WTC11 (cell line): ENCODE data around the gene EDDM3A. TPM values are rescaled to one million over a fixed set of nuclear protein-coding genes. Genes with fewer than 3 reads are reported as not detected.

ENCODE experiments used
- ATAC-seq: fragments of 200-7000 bp; cut with Tn5 transposase; 2 replicates; pipeline ENCODE4 v1.10.0; 2021; ENCODE audit warnings: mild to moderate bottlenecking, moderate library complexity
- CTCF ChIA-PET: fragments of 300-600 bp; sonication (Branson Sonifier 250); formaldehyde crosslinking; loops from one replicate; lab custom pipeline; 2021; ENCODE audit warnings: antibody characterized with exemption; lab: Charles Lee
- POLR2A ChIA-PET: fragments of 350-600 bp; sonication (Branson Sonifier 250); formaldehyde crosslinking; loops from one replicate; lab custom pipeline; 2021; ENCODE audit warnings: antibody characterized with exemption; lab: Charles Lee
- DNase-seq: peaks from one replicate; pipeline ENCODE4 v3.0.0; 2021; ENCODE audit warnings: low spot score
- H3K27ac Mint-ChIP-seq: 2 replicates; pipeline ENCODE4 v1.8.0; 2021; ENCODE audit warnings: mixed read lengths
- H3K27me3 Mint-ChIP-seq: 2 replicates; pipeline ENCODE4 v1.8.0; 2021; ENCODE audit warnings: low read depth, mild to moderate bottlenecking, moderate library complexity, mixed read lengths
- H3K36me3 Mint-ChIP-seq: 2 replicates; pipeline ENCODE4 v1.8.0; 2021; ENCODE audit warnings: mixed read lengths
- H3K4me1 Mint-ChIP-seq: 2 replicates; pipeline ENCODE4 v1.8.0; 2022; ENCODE audit warnings: mixed read lengths
- H3K4me3 Mint-ChIP-seq: 2 replicates; pipeline ENCODE4 v1.8.0; 2021; ENCODE audit warnings: mild to moderate bottlenecking, moderate library complexity, mixed read lengths
- H3K9me3 Mint-ChIP-seq: 2 replicates; pipeline ENCODE4 v1.8.0; 2021; ENCODE audit warnings: mixed read lengths
- ATF1 ChIP-seq: sonication (generic); formaldehyde crosslinking; IDR thresholded peaks from 2 replicates; pipeline ENCODE4 v1.8.1; 2023; ENCODE audit warnings: mild to moderate bottlenecking, moderate library complexity, missing genetic modification reagents
- E2F5 ChIP-seq: sonication (generic); formaldehyde crosslinking; IDR thresholded peaks from 2 replicates; pipeline ENCODE4 v1.8.1; 2022; ENCODE audit warnings: mild to moderate bottlenecking, moderate library complexity, missing genetic modification reagents
- ELF4 ChIP-seq: sonication (generic); formaldehyde crosslinking; IDR thresholded peaks from 2 replicates; pipeline ENCODE4 v1.8.1; 2022; ENCODE audit warnings: low read depth, mild to moderate bottlenecking, moderate library complexity, missing genetic modification reagents
- ETV6 ChIP-seq: sonication (generic); formaldehyde crosslinking; IDR thresholded peaks from 2 replicates; pipeline ENCODE4 v1.8.1; 2022; ENCODE audit warnings: mild to moderate bottlenecking, missing genetic modification reagents
- FOXJ3 ChIP-seq: sonication (generic); formaldehyde crosslinking; IDR thresholded peaks from 2 replicates; pipeline ENCODE4 v1.9.0; 2021; ENCODE audit warnings: missing genetic modification reagents, mild to moderate bottlenecking, borderline replicate concordance
- FOXP1 ChIP-seq: sonication (generic); formaldehyde crosslinking; IDR thresholded peaks from 2 replicates; pipeline ENCODE4 v1.8.0; 2022; ENCODE audit warnings: missing genetic modification reagents, mild to moderate bottlenecking, moderate library complexity, borderline replicate concordance
- FOXP4 ChIP-seq: sonication (generic); formaldehyde crosslinking; IDR thresholded peaks from 2 replicates; pipeline ENCODE4 v1.8.0; 2022; ENCODE audit warnings: mild to moderate bottlenecking, missing genetic modification reagents
- MXD4 ChIP-seq: fragments of 250-450 bp; sonication (Bioruptor Pico); IDR thresholded peaks from 2 replicates; pipeline ENCODE4 v1.8.0; 2021; ENCODE audit warnings: mild to moderate bottlenecking, moderate library complexity, borderline replicate concordance
- MYBL2 ChIP-seq: sonication (generic); formaldehyde crosslinking; IDR thresholded peaks from 2 replicates; pipeline ENCODE4 v1.8.1; 2023; ENCODE audit warnings: mild to moderate bottlenecking, moderate library complexity, missing genetic modification reagents
- NFATC4 ChIP-seq: fragments of 250-450 bp; sonication (Bioruptor Pico); IDR thresholded peaks from 2 replicates; pipeline ENCODE4 v1.9.0; 2021; ENCODE audit warnings: mild to moderate bottlenecking
- RELA ChIP-seq: sonication (generic); formaldehyde crosslinking; IDR thresholded peaks from 2 replicates; pipeline ENCODE4 v1.8.1; 2022; ENCODE audit warnings: missing genetic modification reagents, mild to moderate bottlenecking, borderline replicate concordance
- SOX15 ChIP-seq: fragments of 250-450 bp; sonication (Bioruptor Pico); IDR thresholded peaks from 2 replicates; pipeline ENCODE4 v1.9.0; 2021; ENCODE audit warnings: mild to moderate bottlenecking
- ZNF121 ChIP-seq: sonication (generic); formaldehyde crosslinking; IDR thresholded peaks from 2 replicates; pipeline ENCODE4 v1.8.0; 2023; ENCODE audit warnings: missing genetic modification reagents
- ZNF281 ChIP-seq: sonication (generic); formaldehyde crosslinking; IDR thresholded peaks from 2 replicates; pipeline ENCODE4 v1.8.0; 2023; ENCODE audit warnings: mild to moderate bottlenecking, missing genetic modification reagents
- ZNF416 ChIP-seq: fragments of 250-450 bp; sonication (Bioruptor Pico); IDR thresholded peaks from 2 replicates; pipeline ENCODE4 v1.9.0; 2021; ENCODE audit warnings: mild to moderate bottlenecking, inconsistent platforms
- total RNA-seq: library from RNA; stranded (reverse); gene quantifications from 3 replicates; pipeline ENCODE4 v1.2.3, GENCODE V29; 2021
- TF ChIP-seq, protein P1 (sequence below): fragments of 250-450 bp; sonication (Bioruptor Pico); IDR thresholded peaks from 2 replicates; pipeline ENCODE4 v1.9.0; 2021; ENCODE audit warnings: moderate library complexity, mild to moderate bottlenecking, inconsistent platforms, borderline replicate concordance
- TF ChIP-seq, protein P2 (sequence below): sonication (generic); formaldehyde crosslinking; conservative IDR thresholded peaks from 2 replicates; pipeline ENCODE4 v1.8.1; 2022; ENCODE audit warnings: mild to moderate bottlenecking, missing genetic modification reagents
- TF ChIP-seq, protein P3 (sequence below): fragments of 250-450 bp; sonication (Bioruptor Pico); IDR thresholded peaks from 2 replicates; pipeline ENCODE4 v1.9.0; 2021; ENCODE audit warnings: mild to moderate bottlenecking, borderline replicate concordance

EDDM3A gene
- total RNA-seq, 1 experiment from 2014 or later = 0.20 TPM

DNA sequence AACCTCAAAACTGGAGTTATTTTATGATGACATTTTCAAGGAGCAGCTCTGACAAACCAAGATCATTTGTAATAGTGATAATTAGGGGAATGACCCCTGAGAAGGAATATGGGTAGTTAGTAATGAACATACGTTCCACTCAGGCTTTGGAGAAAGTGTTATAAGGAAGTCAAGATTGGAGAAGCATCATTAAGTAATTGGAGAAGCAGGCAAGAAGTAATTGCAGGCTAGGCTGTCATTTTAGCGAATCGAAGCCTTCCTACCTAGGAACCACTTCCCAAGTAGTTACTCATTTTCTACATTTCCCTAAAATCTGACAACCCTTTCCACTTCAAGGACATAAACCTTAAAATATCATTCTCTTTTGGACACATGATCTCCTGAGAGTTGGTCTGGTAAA lies 23.7 kb downstream of the EDDM3A start (continued):
- no peak for TF ChIP-seq E2F5 (CRISPR knock-in tag)
- no peak for TF ChIP-seq MYBL2 (CRISPR knock-in tag)
- TF ChIP-seq FOXJ3 (CRISPR knock-in tag) = no peak
- TF ChIP-seq FOXP1 (CRISPR knock-in tag) = no peak
- TF ChIP-seq ZNF281 (CRISPR knock-in tag) = no peak
- TF ChIP-seq, protein P1, sequence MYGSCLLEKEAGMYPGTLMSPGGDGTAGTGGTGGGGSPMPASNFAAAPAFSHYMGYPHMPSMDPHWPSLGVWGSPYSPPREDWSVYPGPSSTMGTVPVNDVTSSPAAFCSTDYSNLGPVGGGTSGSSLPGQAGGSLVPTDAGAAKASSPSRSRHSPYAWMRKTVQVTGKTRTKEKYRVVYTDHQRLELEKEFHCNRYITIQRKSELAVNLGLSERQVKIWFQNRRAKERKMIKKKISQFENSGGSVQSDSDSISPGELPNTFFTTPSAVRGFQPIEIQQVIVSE (CRISPR knock-in tag) = no peak
- TF ChIP-seq ELF4 (CRISPR knock-in tag) = no peak

DNA sequence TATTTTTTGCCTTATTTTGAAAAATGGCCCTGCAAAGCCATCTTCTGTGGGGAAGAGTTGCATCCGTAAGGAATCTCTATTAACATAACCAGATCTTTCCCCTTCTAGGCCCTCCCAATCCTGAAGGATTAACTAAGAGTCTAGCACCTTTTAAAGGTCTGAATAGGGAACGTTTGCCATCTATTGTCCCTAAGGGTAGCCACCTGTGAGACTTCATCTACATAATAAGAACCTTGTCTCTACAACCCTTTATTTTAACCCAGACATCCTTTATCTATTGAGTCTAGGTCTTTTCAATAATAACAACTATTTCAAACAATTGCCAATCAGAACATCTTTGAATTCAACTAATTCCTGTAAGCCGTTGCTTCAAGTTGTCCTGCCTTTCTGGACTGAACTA lies 27.0 kb downstream of the EDDM3A start:
- no peak for DNase-seq
- POLR2A ChIA-PET = no interaction called here
- Mint-ChIP-seq H3K4me1 (peaks cover 66% of the 10 kb centered on the region), H3K27ac (0 out of 2 replicates have a peak overlapping the region, but pooled peaks have one; percentile 26), H3K27me3 (peaks cover 25% of the 10 kb centered on the region), H3K36me3 (no peaks in the 10 kb centered on the region; the same call in 1 of the 2 replicates), H3K4me3 (no peak overlapping the region), H3K9me3 (0 out of 2 replicates have a peak, but pooled peaks cover 5% of the 10 kb centered on the region)
- peak; percentile 58 for ATAC-seq
- CTCF ChIA-PET = interaction anchor here (1.5 kb wide), 1 partner anchor 198 kb away, joined by 3 read pairs; no protein-coding TSS in a partner anchor
- TF ChIP-seq ZNF121 (CRISPR knock-in tag) (no peak), ZNF416 (CRISPR knock-in tag) (no peak), FOXP1 (CRISPR knock-in tag) (no peak), RELA (CRISPR knock-in tag) (no peak), FOXP4 (CRISPR knock-in tag) (no peak), ATF1 (CRISPR knock-in tag) (no peak), ETV6 (CRISPR knock-in tag) (no peak), SOX15 (CRISPR knock-in tag) (no peak), NFATC4 (no peak), MXD4 (CRISPR knock-in tag) (no peak)
- TF ChIP-seq, protein P2, sequence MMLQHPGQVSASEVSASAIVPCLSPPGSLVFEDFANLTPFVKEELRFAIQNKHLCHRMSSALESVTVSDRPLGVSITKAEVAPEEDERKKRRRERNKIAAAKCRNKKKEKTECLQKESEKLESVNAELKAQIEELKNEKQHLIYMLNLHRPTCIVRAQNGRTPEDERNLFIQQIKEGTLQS (CRISPR knock-in tag) = no peak
- TF ChIP-seq, protein P3, sequence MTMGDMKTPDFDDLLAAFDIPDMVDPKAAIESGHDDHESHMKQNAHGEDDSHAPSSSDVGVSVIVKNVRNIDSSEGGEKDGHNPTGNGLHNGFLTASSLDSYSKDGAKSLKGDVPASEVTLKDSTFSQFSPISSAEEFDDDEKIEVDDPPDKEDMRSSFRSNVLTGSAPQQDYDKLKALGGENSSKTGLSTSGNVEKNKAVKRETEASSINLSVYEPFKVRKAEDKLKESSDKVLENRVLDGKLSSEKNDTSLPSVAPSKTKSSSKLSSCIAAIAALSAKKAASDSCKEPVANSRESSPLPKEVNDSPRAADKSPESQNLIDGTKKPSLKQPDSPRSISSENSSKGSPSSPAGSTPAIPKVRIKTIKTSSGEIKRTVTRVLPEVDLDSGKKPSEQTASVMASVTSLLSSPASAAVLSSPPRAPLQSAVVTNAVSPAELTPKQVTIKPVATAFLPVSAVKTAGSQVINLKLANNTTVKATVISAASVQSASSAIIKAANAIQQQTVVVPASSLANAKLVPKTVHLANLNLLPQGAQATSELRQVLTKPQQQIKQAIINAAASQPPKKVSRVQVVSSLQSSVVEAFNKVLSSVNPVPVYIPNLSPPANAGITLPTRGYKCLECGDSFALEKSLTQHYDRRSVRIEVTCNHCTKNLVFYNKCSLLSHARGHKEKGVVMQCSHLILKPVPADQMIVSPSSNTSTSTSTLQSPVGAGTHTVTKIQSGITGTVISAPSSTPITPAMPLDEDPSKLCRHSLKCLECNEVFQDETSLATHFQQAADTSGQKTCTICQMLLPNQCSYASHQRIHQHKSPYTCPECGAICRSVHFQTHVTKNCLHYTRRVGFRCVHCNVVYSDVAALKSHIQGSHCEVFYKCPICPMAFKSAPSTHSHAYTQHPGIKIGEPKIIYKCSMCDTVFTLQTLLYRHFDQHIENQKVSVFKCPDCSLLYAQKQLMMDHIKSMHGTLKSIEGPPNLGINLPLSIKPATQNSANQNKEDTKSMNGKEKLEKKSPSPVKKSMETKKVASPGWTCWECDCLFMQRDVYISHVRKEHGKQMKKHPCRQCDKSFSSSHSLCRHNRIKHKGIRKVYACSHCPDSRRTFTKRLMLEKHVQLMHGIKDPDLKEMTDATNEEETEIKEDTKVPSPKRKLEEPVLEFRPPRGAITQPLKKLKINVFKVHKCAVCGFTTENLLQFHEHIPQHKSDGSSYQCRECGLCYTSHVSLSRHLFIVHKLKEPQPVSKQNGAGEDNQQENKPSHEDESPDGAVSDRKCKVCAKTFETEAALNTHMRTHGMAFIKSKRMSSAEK (CRISPR knock-in tag) = no peak
